Smooth muscle cell (in vitro differentiated cells): ENCODE measurements around the gene DHRS11. TPM values are rescaled to one million over a fixed set of nuclear protein-coding genes. Genes with fewer than 3 reads are reported as not detected.

Experiments used
- DNase-seq: peaks from one replicate; lab custom pipeline; 2025; ENCODE audit not compliant: unreplicated experiment; lab: John Stamatoyannopoulos, UW
- H2AFZ ChIP-seq: fragments of 200-600 bp; sonication (generic); 2 replicates; pipeline ENCODE4 v1.6.0; 2016; ENCODE audit warnings: antibody characterized with exemption, low read depth, mild to moderate bottlenecking
- H3F3A ChIP-seq: fragments of 200-600 bp; sonication (generic); 2 replicates; pipeline ENCODE4 v1.6.0; 2017; ENCODE audit warnings: antibody characterized with exemption, low read depth
- H3K27ac ChIP-seq: fragments of 200-600 bp; sonication (generic); 2 replicates; pipeline ENCODE4 v1.5.1; 2016; ENCODE audit warnings: low read depth, mild to moderate bottlenecking
- H3K27me3 ChIP-seq: fragments of 200-600 bp; sonication (generic); 2 replicates; pipeline ENCODE4 v1.6.1; 2016; ENCODE audit warnings: low read depth, mild to moderate bottlenecking
- H3K36me3 ChIP-seq: fragments of 200-600 bp; sonication (generic); 2 replicates; pipeline ENCODE4 v1.5.1; 2016; ENCODE audit warnings: low read depth
- H3K4me1 ChIP-seq: fragments of 200-600 bp; sonication (generic); 2 replicates; pipeline ENCODE4 v1.5.1; 2016; ENCODE audit warnings: low read depth
- H3K4me2 ChIP-seq: fragments of 200-600 bp; sonication (generic); 2 replicates; pipeline ENCODE4 v1.6.0; 2016; ENCODE audit warnings: mild to moderate bottlenecking
- H3K4me3 ChIP-seq: fragments of 200-600 bp; sonication (generic); 2 replicates; pipeline ENCODE4 v1.5.1; 2016; ENCODE audit warnings: mild to moderate bottlenecking
- H3K79me2 ChIP-seq: fragments of 200-600 bp; sonication (generic); 2 replicates; pipeline ENCODE4 v1.6.0; 2016; ENCODE audit warnings: low read depth, mild to moderate bottlenecking
- H3K9ac ChIP-seq: fragments of 200-600 bp; sonication (generic); 2 replicates; pipeline ENCODE4 v1.6.0; 2016; ENCODE audit warnings: low read depth
- H3K9me3 ChIP-seq: fragments of 200-600 bp; sonication (generic); replicated peaks from 2 replicates; pipeline ENCODE4 v1.5.1; 2016; ENCODE audit warnings: low read depth
- H4K20me1 ChIP-seq: fragments of 200-600 bp; sonication (generic); 2 replicates; pipeline ENCODE4 v1.6.0; 2016; ENCODE audit warnings: low read depth
- WGBS: methylation state at CpG from one replicate; pipeline ENCODE4 v1.1.7; 2016; ENCODE audit warnings: low lambda C conversion rate; 5-methylcytosine and 5-hydroxymethylcytosine counted together
- polyA plus RNA-seq: library from polyadenylated mRNA; unstranded; fragments of >200 nt; fragmentation: Nextera tagmentation; extraction: Ambion mirVana; gene quantifications from 2 replicates; pipeline ENCODE4 v1.2.1, GENCODE V29; 2016
- total RNA-seq: library from RNA; depleted of rRNA; stranded (reverse); fragments of >200 nt; gene quantifications from 2 replicates; pipeline ENCODE4 v1.2.3, GENCODE V29; 2014
- TF ChIP-seq, protein P1 (sequence below): fragments of 200-600 bp; sonication (generic); IDR thresholded peaks from 2 replicates; pipeline ENCODE4 v1.5.1; 2017; ENCODE audit warnings: borderline replicate concordance, mild to moderate bottlenecking, antibody characterized with exemption; ENCODE audit not compliant: insufficient read depth, poor library complexity, severe bottlenecking

The DHRS11 gene
- total and polyA plus RNA-seq, 2 experiments from 2014 or later: 3.1 to 9.4 TPM

DNA sequence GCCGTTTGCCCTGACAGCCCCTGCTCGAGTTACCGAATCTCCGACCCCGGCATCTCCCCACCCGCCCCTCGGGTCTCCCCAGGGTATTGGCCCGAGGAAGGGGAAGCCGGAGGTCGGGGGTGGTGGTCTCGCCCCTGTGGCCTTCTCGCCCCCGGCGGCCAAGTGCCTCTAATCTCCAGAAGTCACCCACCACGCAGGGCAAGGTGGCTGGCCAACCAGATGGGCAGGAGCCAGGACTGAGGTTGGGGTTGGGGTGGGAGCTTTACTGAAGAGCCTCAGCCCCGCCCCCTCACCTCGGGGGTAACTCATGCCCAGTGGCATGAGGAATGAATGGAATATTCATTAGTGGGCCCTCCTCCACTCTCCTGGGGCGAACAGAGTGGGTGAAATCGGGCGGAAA is 637 bp downstream of the DHRS11 start:
- H3K9ac ChIP-seq: peak overlapping the region; percentile 63
- peaks cover 31% of the 10 kb centered on the region for H3F3A ChIP-seq
- H3K4me2 ChIP-seq: peak overlapping the region; percentile 89
- DNase-seq: no peak
- peaks cover 15% of the 10 kb centered on the region for H3K4me1 ChIP-seq
- no peaks in the 10 kb centered on the region for H3K9me3 ChIP-seq
- H3K27me3 ChIP-seq: no peaks in the 10 kb centered on the region
- peak overlapping the region; percentile 80 for H3K4me3 ChIP-seq
- H4K20me1 ChIP-seq: peaks cover 39% of the 10 kb centered on the region
- no peaks in the 10 kb centered on the region for H3K36me3 ChIP-seq
- no peak overlapping the region for H2AFZ ChIP-seq
- H3K79me2 ChIP-seq: no peaks in the 10 kb centered on the region
- H3K27ac ChIP-seq: no peak overlapping the region
- TF ChIP-seq, protein P1, sequence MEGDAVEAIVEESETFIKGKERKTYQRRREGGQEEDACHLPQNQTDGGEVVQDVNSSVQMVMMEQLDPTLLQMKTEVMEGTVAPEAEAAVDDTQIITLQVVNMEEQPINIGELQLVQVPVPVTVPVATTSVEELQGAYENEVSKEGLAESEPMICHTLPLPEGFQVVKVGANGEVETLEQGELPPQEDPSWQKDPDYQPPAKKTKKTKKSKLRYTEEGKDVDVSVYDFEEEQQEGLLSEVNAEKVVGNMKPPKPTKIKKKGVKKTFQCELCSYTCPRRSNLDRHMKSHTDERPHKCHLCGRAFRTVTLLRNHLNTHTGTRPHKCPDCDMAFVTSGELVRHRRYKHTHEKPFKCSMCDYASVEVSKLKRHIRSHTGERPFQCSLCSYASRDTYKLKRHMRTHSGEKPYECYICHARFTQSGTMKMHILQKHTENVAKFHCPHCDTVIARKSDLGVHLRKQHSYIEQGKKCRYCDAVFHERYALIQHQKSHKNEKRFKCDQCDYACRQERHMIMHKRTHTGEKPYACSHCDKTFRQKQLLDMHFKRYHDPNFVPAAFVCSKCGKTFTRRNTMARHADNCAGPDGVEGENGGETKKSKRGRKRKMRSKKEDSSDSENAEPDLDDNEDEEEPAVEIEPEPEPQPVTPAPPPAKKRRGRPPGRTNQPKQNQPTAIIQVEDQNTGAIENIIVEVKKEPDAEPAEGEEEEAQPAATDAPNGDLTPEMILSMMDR: no peak
- WGBS: 4% methylated on average over 8 of the region's 20 CpGs

DNA sequence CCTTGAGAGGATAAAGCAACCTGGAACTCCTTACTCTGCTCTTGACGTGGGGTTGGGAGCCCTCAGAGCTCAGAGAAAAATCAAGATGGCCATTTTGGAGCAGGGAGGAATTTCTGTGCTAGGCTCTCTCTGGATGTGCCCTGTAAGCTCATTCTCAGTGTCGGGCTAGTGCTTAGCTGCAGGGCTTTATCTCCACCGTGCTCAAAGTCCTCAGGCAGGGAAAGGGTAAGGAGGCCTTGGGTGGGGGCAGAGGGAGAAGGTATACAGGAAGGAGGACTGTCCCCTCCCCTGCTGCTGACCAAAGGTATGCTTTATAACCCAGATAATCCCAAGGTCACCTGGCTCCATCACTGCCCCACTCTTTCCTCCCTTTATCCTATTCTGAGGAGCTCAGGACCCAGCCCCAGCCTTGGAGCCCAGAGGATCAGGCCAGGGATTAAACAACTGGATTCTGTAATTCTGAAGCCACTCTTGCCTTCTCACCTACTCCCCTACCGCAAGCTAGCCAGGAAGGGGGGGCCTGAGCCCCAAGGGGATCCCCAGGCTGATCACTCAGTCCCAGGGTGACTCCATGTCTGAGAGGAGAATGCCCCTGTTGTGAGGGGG is 1.1 kb downstream of the DHRS11 start:
- Histone ChIP-seq H2AFZ (no peak overlapping the region), H3K9me3 (no peaks in the 10 kb centered on the region), H3K79me2 (no peaks in the 10 kb centered on the region), H3K4me1 (peaks cover 15% of the 10 kb centered on the region), H3K36me3 (no peaks in the 10 kb centered on the region), H3K4me3 (peak overlapping the region; percentile 80), H3K27me3 (no peaks in the 10 kb centered on the region), H3K9ac (peak overlapping the region; percentile 63), H3K4me2 (peak overlapping the region; percentile 89), H4K20me1 (peaks cover 34% of the 10 kb centered on the region), H3K27ac (no peak overlapping the region), H3F3A (peaks cover 31% of the 10 kb centered on the region)
- no peak for DNase-seq
- TF ChIP-seq, protein P1: no peak
- 26% methylated on average over 4 of the region's 4 CpGs for WGBS

GRCh38 chr17:36593656-36594316 is 2.1 kb downstream of the DHRS11 start:
- 83% methylated on average over 8 of the region's 8 CpGs for WGBS
- Histone ChIP-seq H3K9ac (no peak overlapping the region), H3F3A (peaks cover 25% of the 10 kb centered on the region), H4K20me1 (peaks cover 26% of the 10 kb centered on the region), H3K79me2 (no peaks in the 10 kb centered on the region), H3K9me3 (no peaks in the 10 kb centered on the region), H3K4me1 (peaks cover 15% of the 10 kb centered on the region), H3K27me3 (no peaks in the 10 kb centered on the region), H3K27ac (no peak overlapping the region), H2AFZ (no peak overlapping the region), H3K36me3 (no peaks in the 10 kb centered on the region), H3K4me3 (no peak overlapping the region), H3K4me2 (no peak overlapping the region)
- TF ChIP-seq, protein P1: no peak
- DNase-seq: no peak
